Sigmoid colon (tissue), 7 donors: ENCODE data around the gene FOXP1. TPM values are rescaled to one million over a fixed set of nuclear protein-coding genes. Genes with fewer than 3 reads are reported as not detected.

Experiments
- DNase-seq: peaks from one replicate; pipeline ENCODE4 v3.0.0-alpha.2; 2019
- H3K27ac ChIP-seq, 4 donors: fragments of 200-600 bp; sonication (generic); one replicate each; pipeline ENCODE4 v1.5.1; 2016 to 2019; ENCODE audit warnings: mild to moderate bottlenecking in 1 of 4
- H3K27me3 ChIP-seq, 3 donors: fragments of 200-600 bp; sonication (generic); one replicate each; pipeline ENCODE4 v1.5.1; 2019; ENCODE audit warnings: mild to moderate bottlenecking in 1 of 3
- H3K36me3 ChIP-seq, 4 donors: fragments of 200-600 bp; sonication (generic); one replicate each; pipeline ENCODE4 v1.5.1; 2016 to 2019
- H3K4me1 ChIP-seq, 4 donors: fragments of 200-600 bp; sonication (generic); one replicate each; pipeline ENCODE4 v1.5.1; 2017 to 2019
- H3K4me3 ChIP-seq, 4 donors: fragments of 200-600 bp; sonication (generic); one replicate each; pipeline ENCODE4 v1.5.1; 2017 to 2019; ENCODE audit warnings: mild to moderate bottlenecking in 2 of 4, moderate library complexity in 1 of 4
- H3K9me3 ChIP-seq, 4 donors: fragments of 200-600 bp in 3 of 4; sonication (generic) in 3 of 4; one replicate each; pipeline versions ENCODE4 v1.5.1 to v1.6.1; 2013 to 2019
- EP300 ChIP-seq, 4 donors: sonication (generic); formaldehyde crosslinking; IDR thresholded peaks; one replicate each; pipeline ENCODE4 v1.6.1; 2017; ENCODE audit warnings: antibody characterized with exemption in 4 of 4
- POLR2A ChIP-seq, 2 donors: fragments of 450-650 bp; IDR thresholded peaks; one replicate each; pipeline ENCODE4 v1.6.1; 2016; ENCODE audit warnings: antibody characterized with exemption in 2 of 2, mild to moderate bottlenecking in 2 of 2, moderate library complexity in 2 of 2
- POLR2AphosphoS5 ChIP-seq, 4 donors: sonication (generic); formaldehyde crosslinking; IDR thresholded peaks; one replicate each; pipeline ENCODE4 v1.6.1; 2017; ENCODE audit warnings: antibody characterized with exemption in 4 of 4
- WGBS, 2 donors: extraction: QIAGEN DNeasy Blood & Tissue Kit; methylation state at CpG; one replicate each; pipeline ENCODE4 v1.1.7; 2013; 5-methylcytosine and 5-hydroxymethylcytosine counted together
- intact Hi-C: fragments of 100-400 bp; cut with DNase I; formaldehyde crosslinking; loops from one replicate; pipeline ENCODE4 v1.15.1; 2023
- polyA plus RNA-seq, 3 donors: library from polyadenylated mRNA; stranded (reverse); fragments of 200-250 nt; gene quantifications; one replicate each; pipeline ENCODE4 v1.2.3, GENCODE V29; 2013
- total RNA-seq, 4 donors: library from RNA; depleted of rRNA; stranded (reverse); fragments of >200 nt; gene quantifications; one replicate each; pipeline ENCODE4 v1.1.0, GENCODE V29; 2016
- TF ChIP-seq, protein P1 (sequence below), 4 experiments: fragments of 450-650 bp in 3 of 4; fragments of 200-600 bp in 1 of 4; IDR thresholded peaks; one replicate each; pipeline ENCODE4 v1.5.1; 2016 to 2019; ENCODE audit warnings: antibody characterized with exemption in 4 of 4, mild to moderate bottlenecking in 3 of 4, moderate library complexity in 2 of 4
- donor health status: healthy with polysubstance abuse.
- donor health status: Bipolar disorder and iron deficiency.
- donor health status: healthy.

Gene FOXP1
- total and polyA plus RNA-seq, 7 donors: 13.8 to 232 (median 139) TPM

DNA sequence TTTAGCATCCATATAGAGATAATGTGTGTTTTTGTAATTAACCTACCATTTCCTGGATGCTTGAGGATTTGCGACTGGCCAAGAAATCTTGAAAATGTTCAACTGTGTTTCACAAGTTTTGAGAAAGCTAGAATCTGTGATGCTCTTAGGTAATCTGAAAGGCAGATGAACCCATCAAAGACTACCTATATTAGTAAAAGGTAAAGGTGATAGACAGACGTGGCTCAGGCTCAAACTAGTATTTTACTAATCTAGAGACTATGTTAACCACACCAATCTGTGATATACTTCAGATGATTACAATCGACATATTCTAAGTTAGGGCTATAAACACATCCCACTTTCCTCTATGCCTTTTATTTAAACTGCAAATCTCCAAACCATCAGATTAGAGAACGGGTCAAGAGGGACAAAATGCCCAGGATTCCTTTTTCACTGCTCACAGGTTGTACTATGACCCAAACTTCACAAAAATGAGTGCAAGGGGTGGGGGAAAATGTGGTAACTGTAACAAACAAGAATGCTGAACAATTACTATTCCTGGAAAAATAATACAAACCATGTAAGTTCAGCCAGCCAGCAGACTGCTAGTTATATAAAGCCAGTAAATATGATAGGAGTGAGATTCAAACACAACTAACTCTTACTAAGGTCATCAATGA is 295.1 kb downstream of the FOXP1 start:
- WGBS, 2 donors: 82 to 91% methylated on average over 4 of the region's 4 CpGs
- H3K36me3 ChIP-seq: no peaks in the 10 kb centered on the region
- no peaks in the 10 kb centered on the region for H3K27me3 ChIP-seq
- H3K4me3 ChIP-seq: no peak overlapping the region
- no peaks in the 10 kb centered on the region for H3K4me1 ChIP-seq
- no peak for DNase-seq
- intact Hi-C loops: no loop called here
- H3K27ac ChIP-seq: no peak overlapping the region
- TF ChIP-seq POLR2AphosphoS5 (IDR thresholded peaks at IDR 0.05): no peak
- TF ChIP-seq EP300 (IDR thresholded peaks at IDR 0.05): no peak
- no peaks in the 10 kb centered on the region for H3K9me3 ChIP-seq

DNA sequence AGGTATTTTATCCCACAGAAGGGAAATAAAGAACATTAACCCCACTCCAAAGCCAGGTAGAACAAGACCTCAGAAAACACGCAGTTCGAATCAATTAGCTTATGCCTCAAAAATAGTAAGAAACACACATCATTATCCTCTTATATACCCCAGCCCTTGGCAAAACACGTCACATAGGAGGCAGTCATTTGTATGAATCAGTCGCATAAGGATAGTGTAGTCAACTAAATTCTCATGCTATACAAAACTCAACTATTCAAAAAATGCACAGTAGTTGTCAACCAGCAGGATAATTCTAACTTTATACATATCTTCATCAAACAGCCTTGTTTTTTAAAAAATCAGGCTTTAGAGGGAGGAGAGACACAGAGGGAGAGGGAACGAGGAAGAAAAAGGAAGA is 298.4 kb downstream of the FOXP1 start:
- Histone ChIP-seq H3K27me3 (no peaks in the 10 kb centered on the region), H3K9me3 (no peaks in the 10 kb centered on the region), H3K4me1 (no peaks in the 10 kb centered on the region), H3K36me3 (no peaks in the 10 kb centered on the region), H3K27ac (no peak overlapping the region), H3K4me3 (no peak overlapping the region)
- intact Hi-C loops: no loop called here
- TF ChIP-seq, protein P1, sequence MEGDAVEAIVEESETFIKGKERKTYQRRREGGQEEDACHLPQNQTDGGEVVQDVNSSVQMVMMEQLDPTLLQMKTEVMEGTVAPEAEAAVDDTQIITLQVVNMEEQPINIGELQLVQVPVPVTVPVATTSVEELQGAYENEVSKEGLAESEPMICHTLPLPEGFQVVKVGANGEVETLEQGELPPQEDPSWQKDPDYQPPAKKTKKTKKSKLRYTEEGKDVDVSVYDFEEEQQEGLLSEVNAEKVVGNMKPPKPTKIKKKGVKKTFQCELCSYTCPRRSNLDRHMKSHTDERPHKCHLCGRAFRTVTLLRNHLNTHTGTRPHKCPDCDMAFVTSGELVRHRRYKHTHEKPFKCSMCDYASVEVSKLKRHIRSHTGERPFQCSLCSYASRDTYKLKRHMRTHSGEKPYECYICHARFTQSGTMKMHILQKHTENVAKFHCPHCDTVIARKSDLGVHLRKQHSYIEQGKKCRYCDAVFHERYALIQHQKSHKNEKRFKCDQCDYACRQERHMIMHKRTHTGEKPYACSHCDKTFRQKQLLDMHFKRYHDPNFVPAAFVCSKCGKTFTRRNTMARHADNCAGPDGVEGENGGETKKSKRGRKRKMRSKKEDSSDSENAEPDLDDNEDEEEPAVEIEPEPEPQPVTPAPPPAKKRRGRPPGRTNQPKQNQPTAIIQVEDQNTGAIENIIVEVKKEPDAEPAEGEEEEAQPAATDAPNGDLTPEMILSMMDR (IDR thresholded peaks at IDR 0.05): no peak
- TF ChIP-seq POLR2A (IDR thresholded peaks at IDR 0.05) (no peak), POLR2AphosphoS5 (IDR thresholded peaks at IDR 0.05) (no peak), EP300 (IDR thresholded peaks at IDR 0.05) (no peak)
- DNase-seq: no peak
- WGBS, 2 donors: 94 to 95% methylated on average over 5 of the region's 5 CpGs

DNA sequence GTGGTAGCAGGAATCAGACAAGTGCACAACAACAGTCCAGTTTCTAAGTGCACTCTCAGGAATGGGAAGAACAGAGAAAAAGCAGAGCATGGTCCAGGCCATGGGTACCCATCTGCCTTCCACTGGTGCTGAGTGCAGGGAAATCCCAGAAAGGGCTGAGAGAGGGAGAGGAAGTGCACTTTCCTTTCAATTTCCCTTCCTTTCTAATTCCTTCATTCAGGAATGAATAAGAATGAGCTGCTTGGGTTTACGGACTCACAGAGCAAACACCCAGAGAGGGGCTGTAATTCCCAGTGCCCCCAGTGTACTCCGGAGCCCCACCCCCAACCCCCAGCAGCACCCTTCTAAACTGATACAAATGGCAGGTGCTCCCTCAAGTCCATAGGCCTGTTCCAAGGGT is 300.6 kb downstream of the FOXP1 start:
- intact Hi-C loops: no loop called here
- Histone ChIP-seq H3K4me1 (no peaks in the 10 kb centered on the region), H3K27ac (no peak overlapping the region), H3K27me3 (no peaks in the 10 kb centered on the region), H3K36me3 (no peaks in the 10 kb centered on the region), H3K9me3 (no peaks in the 10 kb centered on the region), H3K4me3 (no peak overlapping the region)
- TF ChIP-seq, protein P1 (IDR thresholded peaks at IDR 0.05): no peak
- WGBS, 2 donors: 88 to 98% methylated on average over 2 of the region's 2 CpGs
- DNase-seq: no peak

DNA sequence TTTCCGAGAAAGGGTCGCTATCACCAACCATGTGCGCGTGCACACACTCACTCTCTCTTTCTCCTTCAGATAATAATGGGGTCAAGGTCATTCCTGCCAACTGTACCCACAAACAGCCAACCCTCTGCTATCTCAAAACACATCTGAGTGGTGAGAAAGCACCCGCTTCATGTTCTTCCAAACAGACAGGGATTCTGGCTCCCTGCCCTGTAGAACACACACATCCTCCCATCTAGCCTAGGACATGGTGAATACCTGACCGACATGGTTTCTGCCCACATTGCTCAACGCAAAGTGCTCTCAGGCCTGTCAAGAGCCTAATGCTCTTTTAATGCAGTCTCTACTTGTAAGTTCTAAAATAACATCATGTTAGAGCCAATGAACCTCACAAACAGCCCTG is 302.2 kb downstream of the FOXP1 start:
- DNase-seq: no peak
- no peak overlapping the region for H3K27ac ChIP-seq
- no peaks in the 10 kb centered on the region for H3K27me3 ChIP-seq
- no peak overlapping the region for H3K4me3 ChIP-seq
- H3K36me3 ChIP-seq: no peaks in the 10 kb centered on the region
- WGBS, 2 donors: 85 to 94% methylated on average over 7 of the region's 7 CpGs
- no peaks in the 10 kb centered on the region for H3K9me3 ChIP-seq
- H3K4me1 ChIP-seq: no peaks in the 10 kb centered on the region
- TF ChIP-seq POLR2A (IDR thresholded peaks at IDR 0.05) (no peak), EP300 (IDR thresholded peaks at IDR 0.05) (no peak), POLR2AphosphoS5 (IDR thresholded peaks at IDR 0.05) (no peak)
- TF ChIP-seq, protein P1 (IDR thresholded peaks at IDR 0.05): no peak
- intact Hi-C loops: no loop called here

DNA sequence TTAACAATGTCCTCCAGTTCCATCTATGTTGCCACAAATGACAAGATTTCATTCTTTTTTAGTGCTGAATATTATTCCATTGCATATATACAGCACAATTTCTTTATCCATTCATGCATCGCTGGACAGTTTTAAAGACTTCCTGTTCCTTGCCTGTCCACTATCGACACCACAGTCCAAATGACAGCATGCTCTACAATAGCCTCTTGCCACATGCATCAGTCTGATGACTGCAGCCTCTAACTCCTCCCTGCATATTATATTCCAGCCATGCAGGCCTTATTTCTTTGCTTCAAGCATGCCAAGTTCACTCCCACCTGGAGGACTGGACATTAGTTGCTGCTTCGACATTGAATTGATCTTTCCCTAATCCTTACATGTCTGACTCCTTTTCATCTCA is 306.2 kb downstream of the FOXP1 start:
- 86 to 96% methylated on average over 3 of the region's 3 CpGs for WGBS, 2 donors
- DNase-seq: no peak
- H3K36me3 ChIP-seq: no peaks in the 10 kb centered on the region
- H3K4me3 ChIP-seq: no peak overlapping the region
- intact Hi-C loops: no loop called here
- no peaks in the 10 kb centered on the region for H3K4me1 ChIP-seq
- no peak overlapping the region for H3K27ac ChIP-seq
- TF ChIP-seq EP300 (IDR thresholded peaks at IDR 0.05) (no peak), POLR2A (IDR thresholded peaks at IDR 0.05) (no peak), POLR2AphosphoS5 (IDR thresholded peaks at IDR 0.05) (no peak)
- TF ChIP-seq, protein P1 (IDR thresholded peaks at IDR 0.05): no peak
- H3K27me3 ChIP-seq: no peaks in the 10 kb centered on the region
- no peaks in the 10 kb centered on the region for H3K9me3 ChIP-seq
